ENCODE results near the gene ACSS3.

The ACSS3 gene

GRCh38 chr12:81229759-81230158 is 151.9 kb downstream of the ACSS3 start:
- Histone ChIP-seq H3K9ac (no peak overlapping the region), H3K27me3 (ENCODE audit: insufficient read depth, low read depth) (no peaks in the 10 kb centered on the region), H3K27ac (no peak overlapping the region), H3K4me3 (IDR thresholded peaks at IDR 0.05; ENCODE audit: insufficient read depth, low read depth, low read length) (no peak overlapping the region), H3K36me3 (ENCODE audit: insufficient read depth) (no peaks in the 10 kb centered on the region), H3K79me2 (ENCODE audit: insufficient read depth, low read depth) (no peaks in the 10 kb centered on the region), H2AFZ (ENCODE audit: low read depth) (no peak overlapping the region), H3K4me1 (ENCODE audit: low read depth, poor library complexity, severe bottlenecking) (no peaks in the 10 kb centered on the region), H3K4me2 (no peak overlapping the region), H4K20me1 (ENCODE audit: insufficient read depth) (no peaks in the 10 kb centered on the region)
- TF ChIP-seq CTCF (conservative IDR thresholded peaks at IDR 0.05; ENCODE audit: low read depth, low read length): no peak

- no peaks in the 10 kb centered on the region for H3K27me3 ChIP-seq (ENCODE audit: insufficient read depth, low read depth)
- H4K20me1 ChIP-seq (ENCODE audit: insufficient read depth): no peaks in the 10 kb centered on the region
- no peak overlapping the region for H2AFZ ChIP-seq (ENCODE audit: low read depth)
- no peaks in the 10 kb centered on the region for H3K4me1 ChIP-seq (ENCODE audit: low read depth, poor library complexity, severe bottlenecking)
- H3K9ac ChIP-seq: no peak overlapping the region
- H3K79me2 ChIP-seq (ENCODE audit: insufficient read depth, low read depth): no peaks in the 10 kb centered on the region
- no peak for TF ChIP-seq CTCF (conservative IDR thresholded peaks at IDR 0.05; ENCODE audit: low read depth, low read length)
- no peak overlapping the region for H3K27ac ChIP-seq
- H3K36me3 ChIP-seq (ENCODE audit: insufficient read depth): no peaks in the 10 kb centered on the region
- H3K4me2 ChIP-seq: no peak overlapping the region
- H3K4me3 ChIP-seq (IDR thresholded peaks at IDR 0.05; ENCODE audit: insufficient read depth, low read depth, low read length): no peak overlapping the region
Observed at GRCh38 chr12:81231574-81232368, 153.9 kb downstream of the ACSS3 start.

GRCh38 chr12:81245458-81245857 is 167.6 kb downstream of the ACSS3 start:
- no peak for TF ChIP-seq CTCF (conservative IDR thresholded peaks at IDR 0.05; ENCODE audit: low read depth, low read length)
- no peak overlapping the region for H3K4me2 ChIP-seq
- H3K79me2 ChIP-seq (ENCODE audit: insufficient read depth, low read depth): no peaks in the 10 kb centered on the region
- no peaks in the 10 kb centered on the region for H3K27me3 ChIP-seq (ENCODE audit: insufficient read depth, low read depth)
- H4K20me1 ChIP-seq (ENCODE audit: insufficient read depth): no peaks in the 10 kb centered on the region
- no peak overlapping the region for H3K27ac ChIP-seq
- H3K4me3 ChIP-seq (IDR thresholded peaks at IDR 0.05; ENCODE audit: insufficient read depth, low read depth, low read length): no peak overlapping the region
- no peaks in the 10 kb centered on the region for H3K36me3 ChIP-seq (ENCODE audit: insufficient read depth)
- no peak overlapping the region for H2AFZ ChIP-seq (ENCODE audit: low read depth)
- H3K4me1 ChIP-seq (ENCODE audit: low read depth, poor library complexity, severe bottlenecking): no peaks in the 10 kb centered on the region
- H3K9ac ChIP-seq: no peak overlapping the region

- no peaks in the 10 kb centered on the region for H3K36me3 ChIP-seq (ENCODE audit: insufficient read depth)
- no peak for TF ChIP-seq CTCF (conservative IDR thresholded peaks at IDR 0.05; ENCODE audit: low read depth, low read length)
- H3K27me3 ChIP-seq (ENCODE audit: insufficient read depth, low read depth): no peaks in the 10 kb centered on the region
- H3K4me3 ChIP-seq (IDR thresholded peaks at IDR 0.05; ENCODE audit: insufficient read depth, low read depth, low read length): no peak overlapping the region
- H3K4me1 ChIP-seq (ENCODE audit: low read depth, poor library complexity, severe bottlenecking): no peaks in the 10 kb centered on the region
- H3K27ac ChIP-seq: no peak overlapping the region
- no peak overlapping the region for H3K9ac ChIP-seq
- H2AFZ ChIP-seq (ENCODE audit: low read depth): no peak overlapping the region
- no peaks in the 10 kb centered on the region for H4K20me1 ChIP-seq (ENCODE audit: insufficient read depth)
- H3K4me2 ChIP-seq: no peak overlapping the region
- H3K79me2 ChIP-seq (ENCODE audit: insufficient read depth, low read depth): no peaks in the 10 kb centered on the region
Observed at GRCh38 chr12:81245907-81246570, 168.2 kb downstream of the ACSS3 start.
